NAMALWA (cell line): ENCODE results near the gene SF3A1.
A peak's percentile ranks its signal among the peaks of the same experiment; 100 is the strongest.

Experiments used
- DNase-seq: peaks from one replicate; pipeline ENCODE4 v3.0.0-alpha.2; 2015; ENCODE audit warnings: low spot score

The SF3A1 gene

GRCh38 chr22:30286813-30287647 lies 69.7 kb downstream of the SF3A1 start:
- peak; percentile 76 for DNase-seq

- no peak for DNase-seq
Observed at GRCh38 chr22:30286331-30286730, 70.4 kb downstream of the SF3A1 start.

DNA sequence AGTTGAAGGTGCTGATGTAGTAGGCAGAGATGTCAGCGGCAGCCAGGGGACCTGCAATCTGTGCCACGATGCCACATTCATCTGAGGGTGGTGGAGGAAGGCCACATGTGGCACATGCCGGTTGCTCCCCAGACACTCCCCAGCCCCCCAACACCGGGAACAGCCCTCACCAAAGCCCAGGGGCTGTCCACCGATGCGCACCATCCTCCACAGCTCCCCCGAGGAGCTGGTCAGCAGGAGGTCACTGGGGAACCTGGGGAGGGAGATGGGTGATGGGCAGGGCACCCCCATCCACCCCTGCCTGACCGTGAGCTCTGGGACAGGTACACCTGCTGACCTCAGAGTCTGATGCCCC lies 70.9 kb downstream of the SF3A1 start:
- no peak for DNase-seq

GRCh38 chr22:30285176-30285845 lies 71.4 kb downstream of the SF3A1 start:
- DNase-seq = no peak

- DNase-seq = no peak
Observed at GRCh38 chr22:30284666-30285065, 72.0 kb downstream of the SF3A1 start.

- no peak for DNase-seq
Observed at GRCh38 chr22:30284172-30284571, 72.5 kb downstream of the SF3A1 start.

DNA sequence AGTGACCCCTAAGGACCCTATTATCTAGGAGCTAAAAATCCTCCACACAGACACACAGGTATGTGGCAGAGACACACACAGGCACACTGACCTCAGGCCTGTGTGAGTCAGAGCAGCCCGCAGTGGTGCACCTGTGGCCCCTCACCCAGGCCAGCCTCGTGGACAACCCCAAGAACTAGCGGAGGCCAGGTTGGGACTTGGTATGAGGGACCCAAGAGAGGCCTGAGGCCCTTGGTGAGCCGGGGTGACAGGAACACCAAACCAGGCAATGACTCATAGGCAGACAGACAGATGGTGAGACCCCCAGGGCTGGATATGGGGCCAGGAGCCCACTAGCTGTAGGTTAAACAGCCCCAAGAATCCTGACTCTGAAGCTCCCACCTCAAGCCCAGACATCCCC lies 73.4 kb downstream of the SF3A1 start:
- DNase-seq = no peak

GRCh38 chr22:30282616-30283046 lies 74.1 kb downstream of the SF3A1 start:
- no peak for DNase-seq
